ENCODE results near the gene TRIM66.

Gene TRIM66

DNA sequence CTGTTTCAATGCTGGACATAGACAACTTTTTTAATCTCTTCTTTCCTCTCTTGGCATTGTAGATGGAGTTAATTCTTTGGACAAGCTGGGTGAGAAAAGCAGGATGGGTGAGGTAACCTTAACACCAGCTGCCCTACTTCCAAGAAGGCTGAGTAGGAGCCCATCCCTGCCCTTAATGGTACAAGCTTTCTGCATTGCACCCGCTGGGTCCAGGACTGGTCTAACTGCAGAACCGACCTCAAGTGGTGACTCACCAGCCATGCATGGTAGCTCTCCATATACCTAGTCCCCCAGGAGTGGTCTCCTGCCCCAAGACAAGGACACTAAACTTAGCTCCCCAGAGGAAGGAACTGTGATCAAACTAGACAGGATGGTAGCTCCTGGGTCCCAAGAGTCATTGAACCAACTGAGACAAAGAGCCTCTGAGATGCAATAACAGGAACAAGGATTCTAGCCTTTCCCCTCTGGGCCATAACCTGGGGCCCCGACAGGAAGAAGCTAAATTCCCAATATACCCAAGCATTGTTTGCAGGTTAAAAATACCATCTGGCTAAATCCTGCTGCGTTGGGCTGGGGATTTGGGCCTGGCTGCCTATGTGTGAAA is 32.3 kb upstream of the TRIM66 start:
- no peak for DNase-seq (ENCODE audit: low read depth)

DNA sequence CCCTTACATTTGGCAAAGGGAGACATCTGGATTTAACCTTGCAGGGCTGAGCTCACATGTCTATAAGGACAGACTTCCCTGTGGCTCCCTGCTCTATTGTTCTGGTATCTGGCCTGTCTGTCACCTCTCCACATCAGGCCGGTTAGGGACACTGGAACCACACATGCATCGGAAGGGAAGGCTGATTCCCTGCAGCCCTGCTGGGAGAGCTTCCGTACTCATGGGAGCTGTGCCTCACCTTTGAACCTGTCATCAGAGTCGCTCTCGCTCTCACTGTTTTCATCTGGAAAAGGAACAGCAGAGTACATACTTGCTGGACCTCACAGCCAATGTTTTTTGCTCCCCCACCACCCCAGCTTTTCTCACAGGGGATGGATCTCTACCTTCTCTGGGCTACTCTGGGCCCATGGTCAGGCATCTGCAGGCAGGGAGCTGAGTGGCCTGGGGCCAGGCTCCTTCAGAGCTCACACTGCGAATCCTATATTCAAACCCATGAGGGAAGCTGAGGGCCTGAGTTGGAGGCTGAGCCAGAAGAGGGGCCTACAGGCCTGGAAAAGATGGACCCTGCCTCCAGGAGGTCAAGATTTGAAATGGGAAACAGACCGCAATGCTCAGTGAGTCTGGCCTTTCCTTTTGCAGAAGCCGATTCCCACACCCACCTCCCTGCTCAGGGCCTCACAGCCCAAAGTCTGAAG is 31.4 kb upstream of the TRIM66 start:
- no peak for DNase-seq (ENCODE audit: low read depth)

DNA sequence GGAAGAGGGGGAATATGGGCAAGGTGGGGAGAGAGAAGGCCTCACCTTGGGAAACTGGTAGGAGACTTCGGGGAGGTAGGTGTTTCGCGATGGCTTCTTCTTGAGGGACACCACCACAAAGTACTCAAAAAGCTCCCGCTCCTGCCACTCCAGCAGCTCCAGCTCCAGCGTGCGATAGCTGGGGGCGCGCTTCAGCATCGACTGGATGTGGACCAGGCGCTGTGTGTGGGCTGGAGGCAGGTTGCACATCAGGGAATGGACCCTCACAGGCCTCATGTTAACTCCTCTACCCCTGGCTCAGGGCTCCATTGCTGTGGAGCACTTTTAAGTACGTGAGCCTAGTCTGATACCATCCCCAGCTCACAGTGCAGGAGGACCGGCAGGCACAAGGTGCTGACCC is 30.0 kb upstream of the TRIM66 start:
- DNase-seq (ENCODE audit: low read depth), result no peak

DNA sequence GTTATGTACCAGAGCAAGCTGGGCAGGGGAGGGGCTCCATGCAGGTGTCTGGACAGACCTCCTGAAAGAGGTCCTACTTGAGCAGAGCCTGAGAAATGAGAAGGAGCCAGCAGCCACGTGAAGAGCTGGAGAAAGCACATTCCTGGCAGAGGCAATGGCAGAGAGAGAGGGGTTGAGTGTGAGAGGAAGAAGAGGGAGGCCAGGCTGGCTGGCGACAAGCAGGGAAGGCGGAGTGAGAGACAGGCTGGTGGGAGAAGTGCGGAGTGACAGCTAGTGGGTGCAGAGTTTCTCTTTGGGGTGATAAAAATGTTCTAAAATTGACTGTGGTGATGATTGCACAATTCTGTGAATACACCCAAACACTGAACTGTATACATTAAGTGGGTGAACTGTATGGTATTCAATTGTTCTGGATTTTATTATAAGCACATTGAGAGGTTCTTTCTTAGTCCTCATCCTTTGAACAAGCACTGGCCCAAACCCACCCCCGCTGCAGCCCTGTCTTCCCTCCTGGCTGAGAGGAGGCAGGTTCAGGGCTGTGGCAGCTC is 29.5 kb upstream of the TRIM66 start:
- DNase-seq (ENCODE audit: low read depth), result no peak

DNA sequence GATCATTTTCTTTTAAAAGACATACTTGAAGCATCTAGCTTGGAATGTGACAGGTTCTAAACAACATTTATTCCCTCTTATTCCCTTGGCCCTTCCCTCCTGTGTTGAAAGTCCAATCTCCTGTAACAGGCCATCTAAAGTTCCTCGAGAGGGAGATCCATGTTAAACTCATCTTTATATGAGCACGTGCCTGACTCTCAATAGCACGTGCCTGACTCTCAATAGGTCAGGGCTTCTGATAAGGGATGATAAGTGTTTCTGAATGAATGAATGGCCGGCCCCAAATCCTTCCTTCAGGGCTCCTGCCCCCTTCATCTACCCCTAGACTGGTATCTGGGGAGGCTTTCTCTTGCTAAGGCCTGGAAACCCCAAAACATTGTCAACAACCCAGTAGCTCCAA is 27.3 kb upstream of the TRIM66 start:
- DNase-seq (ENCODE audit: low read depth), result no peak

DNA sequence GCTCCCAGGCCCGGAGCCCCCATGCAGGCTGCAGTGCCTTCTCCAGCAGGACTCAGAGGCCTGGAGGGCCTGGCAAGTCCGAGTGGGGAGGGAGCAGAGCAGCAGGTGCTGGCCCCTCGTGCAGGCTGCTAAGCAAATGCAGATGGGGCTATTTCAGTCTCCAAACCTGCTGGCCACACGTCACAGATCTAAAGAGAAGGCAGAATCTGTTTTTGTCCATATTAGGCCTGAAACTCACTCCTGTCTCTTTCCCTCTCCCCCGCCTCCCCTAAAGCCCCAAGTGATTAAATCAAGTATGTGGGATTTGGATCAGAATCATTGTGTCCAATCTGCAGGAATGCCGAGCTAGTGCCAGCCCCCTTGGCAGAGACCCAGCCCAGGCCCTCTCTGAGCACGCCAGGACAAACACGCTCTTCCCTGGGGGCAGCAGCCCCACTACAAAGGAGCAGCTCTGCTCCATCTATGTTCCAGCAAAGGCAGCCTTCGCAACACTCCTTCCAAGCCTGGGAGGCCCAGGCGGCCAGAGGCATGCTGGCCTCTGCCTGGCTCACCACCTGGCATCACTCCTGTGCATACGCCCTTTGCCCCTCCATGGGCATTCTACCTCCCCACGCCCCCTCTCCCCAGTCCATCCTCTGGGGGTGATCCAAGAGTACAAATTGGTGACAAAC is 26.7 kb upstream of the TRIM66 start:
- DNase-seq (ENCODE audit: low read depth), result no peak

DNA sequence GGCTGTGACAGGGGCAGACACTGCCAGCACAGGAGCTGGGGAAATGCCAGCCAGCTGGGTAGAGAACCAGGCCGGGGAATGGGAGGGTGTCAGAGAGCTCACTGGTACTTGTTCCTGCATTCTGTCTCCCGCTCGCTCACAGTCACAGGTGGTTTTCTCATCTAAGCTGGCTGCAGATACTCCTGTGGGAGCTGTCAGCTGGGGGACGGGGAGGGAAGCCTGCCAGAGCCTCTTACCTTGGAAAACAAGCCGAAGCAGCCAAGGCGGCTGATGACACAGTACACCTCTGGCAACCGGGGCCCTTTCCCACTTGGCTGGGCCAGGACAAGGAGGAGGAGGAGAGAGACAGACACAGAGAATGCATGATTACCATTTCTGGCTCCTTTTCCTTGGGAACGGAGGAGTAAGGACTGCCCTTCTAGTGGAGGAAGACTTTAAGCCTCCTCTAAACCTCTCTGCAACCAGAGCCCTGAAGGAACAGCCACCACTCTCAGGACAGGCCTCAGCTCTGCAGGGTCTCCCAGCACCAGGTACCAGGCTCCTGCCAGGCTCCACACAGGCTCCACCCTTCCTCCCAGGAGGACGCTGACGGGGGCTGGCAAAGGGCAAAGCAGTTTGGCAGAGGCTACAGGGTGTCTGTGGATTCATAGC is 25.2 kb upstream of the TRIM66 start:
- no peak for DNase-seq (ENCODE audit: low read depth)

DNA sequence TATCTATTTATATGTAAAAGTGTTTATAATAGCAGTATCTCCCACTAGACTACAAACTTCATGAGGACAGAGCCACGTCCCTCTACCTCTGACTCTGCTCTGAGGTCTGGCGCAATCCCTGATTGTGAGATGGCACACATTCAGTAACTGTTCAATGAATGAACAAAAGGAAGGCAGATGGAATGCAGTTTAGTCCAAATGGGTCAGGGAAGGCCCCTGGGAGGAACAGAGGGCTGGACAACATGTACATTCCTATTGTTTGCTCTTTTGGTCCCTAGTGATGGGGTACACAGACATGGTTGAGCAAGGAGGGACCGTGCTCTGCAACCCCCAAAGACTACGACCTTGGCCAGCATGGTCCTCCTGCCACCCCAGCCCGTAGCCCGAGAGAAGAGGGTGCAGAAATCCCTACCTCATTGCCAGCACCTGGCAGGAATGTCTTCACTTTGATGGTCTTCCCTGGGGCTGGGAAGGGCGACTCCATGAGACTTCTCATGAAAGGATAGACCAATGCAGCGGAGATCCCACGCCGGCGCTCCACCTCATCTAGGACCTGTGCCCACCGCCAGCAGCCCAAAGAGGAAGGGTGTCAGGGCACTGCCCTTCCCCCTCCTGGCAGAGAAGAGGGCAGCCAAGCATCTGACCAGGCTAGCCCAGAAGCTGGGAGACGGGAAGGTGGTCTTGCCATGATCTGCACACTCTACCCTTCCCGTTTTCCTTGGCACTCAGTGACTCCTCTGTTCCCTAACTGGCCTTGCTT is 24.4 kb upstream of the TRIM66 start:
- no peak for DNase-seq (ENCODE audit: low read depth)

DNA sequence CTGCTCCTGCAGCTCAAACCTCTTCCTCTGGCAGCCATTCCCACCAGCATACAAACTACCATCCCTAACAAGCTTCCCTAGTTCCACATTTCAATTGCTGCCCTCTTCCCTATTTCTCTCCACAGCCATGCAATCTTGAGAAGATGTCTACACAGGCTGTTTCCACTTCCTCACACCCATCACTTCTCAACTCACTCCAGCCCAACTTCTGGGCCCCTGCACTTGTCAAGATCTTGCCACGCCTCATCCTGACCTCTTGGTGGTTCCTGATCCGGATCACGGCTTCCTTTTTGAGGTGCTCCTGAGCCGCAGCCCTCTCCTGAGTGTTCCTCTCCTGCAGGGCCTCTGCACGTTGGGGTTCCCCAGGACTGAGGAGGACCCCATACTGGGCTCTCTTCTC is 22.7 kb upstream of the TRIM66 start:
- DNase-seq (ENCODE audit: low read depth), result no peak

DNA sequence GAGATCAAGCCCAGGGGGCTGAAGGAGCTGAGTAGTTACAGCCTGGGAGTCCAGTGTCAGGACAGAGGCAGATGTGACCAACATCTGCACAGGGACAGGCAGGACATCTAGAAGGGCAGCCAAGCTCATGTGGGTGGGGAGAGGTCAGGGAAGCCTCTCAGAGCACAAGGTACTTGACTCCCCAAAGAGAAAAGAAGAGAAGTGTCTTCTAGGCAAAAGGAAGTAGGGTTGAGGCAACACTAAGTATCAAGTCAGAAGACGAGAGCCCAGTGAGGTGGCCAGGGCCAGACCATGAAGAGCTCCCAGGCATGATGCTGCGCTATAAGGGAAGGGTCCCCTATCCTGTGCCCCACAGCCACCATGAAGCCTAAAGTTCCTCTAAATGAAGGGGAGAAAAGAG is 21.7 kb upstream of the TRIM66 start:
- DNase-seq (ENCODE audit: low read depth), result no peak

DNA sequence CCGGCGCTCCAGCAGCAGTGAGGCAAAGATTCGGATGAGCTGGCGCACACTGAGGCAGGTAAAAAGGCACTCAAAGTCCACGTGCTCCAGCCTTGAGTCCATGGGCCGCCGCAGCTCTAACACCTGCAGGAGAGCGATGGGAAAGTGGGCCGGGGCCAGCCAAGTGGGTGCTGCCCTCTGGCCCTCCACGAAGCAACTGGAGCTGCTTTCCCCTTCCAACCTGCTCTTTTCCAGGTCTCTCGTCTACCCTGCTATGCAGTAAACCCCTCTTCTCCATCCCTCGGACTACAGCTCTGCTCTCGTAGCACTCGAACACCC is 20.1 kb upstream of the TRIM66 start:
- no peak for DNase-seq (ENCODE audit: low read depth)

DNA sequence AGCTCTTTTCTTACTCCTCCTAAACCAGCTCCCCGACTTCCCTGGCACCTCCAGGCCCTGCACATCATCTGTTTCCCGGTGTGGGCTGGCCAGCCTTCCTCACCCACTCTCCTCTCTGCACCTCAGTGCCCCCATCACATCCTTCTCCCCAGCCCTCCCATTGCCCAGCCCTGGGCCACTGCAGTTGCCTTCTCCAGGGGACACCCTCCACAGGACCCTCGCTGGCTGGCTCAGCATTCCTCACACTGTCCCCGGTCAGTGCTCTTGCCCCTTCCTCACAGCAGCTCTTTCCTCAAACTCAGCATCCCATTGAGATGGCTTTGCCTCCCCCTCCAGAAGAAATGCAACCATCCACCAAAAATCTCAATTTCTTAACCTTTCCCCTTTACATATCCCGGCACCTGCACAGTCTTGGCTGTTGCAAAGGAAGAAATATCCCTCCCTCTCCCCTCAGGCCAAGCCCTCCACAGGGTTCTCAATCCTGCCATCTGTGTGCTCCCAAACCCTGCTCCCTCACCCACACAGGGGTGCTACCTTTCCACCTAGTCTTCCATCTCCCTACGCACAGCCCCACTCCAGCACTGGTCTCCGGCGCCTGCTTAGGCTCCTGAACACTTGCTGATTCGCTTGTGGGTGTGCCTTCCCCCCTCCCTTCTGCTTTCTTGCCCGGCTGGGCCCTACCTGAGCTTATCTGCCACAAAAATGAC is 19.6 kb upstream of the TRIM66 start:
- DNase-seq (ENCODE audit: low read depth), result no peak

DNA sequence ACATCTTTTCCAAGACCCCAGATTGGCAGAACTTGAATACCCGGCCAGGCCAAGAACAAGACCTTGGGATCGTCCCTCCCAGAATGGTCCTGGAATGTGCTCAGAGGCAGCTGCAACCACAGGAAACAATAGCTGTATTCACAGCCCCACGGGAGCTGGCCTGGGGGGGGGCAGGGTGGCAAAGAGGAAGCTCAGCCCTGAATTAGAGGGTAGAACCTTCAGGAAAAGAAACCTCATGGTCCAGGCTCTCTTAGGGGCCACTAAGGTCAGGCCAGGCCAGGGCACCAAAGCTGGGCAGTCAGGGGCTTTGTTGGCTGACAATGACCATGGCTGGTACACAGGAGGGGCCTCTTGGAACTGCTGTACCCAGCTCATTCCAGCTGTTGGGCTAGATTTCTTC is 17.4 kb upstream of the TRIM66 start:
- DNase-seq (ENCODE audit: low read depth), result peak; percentile 77

DNA sequence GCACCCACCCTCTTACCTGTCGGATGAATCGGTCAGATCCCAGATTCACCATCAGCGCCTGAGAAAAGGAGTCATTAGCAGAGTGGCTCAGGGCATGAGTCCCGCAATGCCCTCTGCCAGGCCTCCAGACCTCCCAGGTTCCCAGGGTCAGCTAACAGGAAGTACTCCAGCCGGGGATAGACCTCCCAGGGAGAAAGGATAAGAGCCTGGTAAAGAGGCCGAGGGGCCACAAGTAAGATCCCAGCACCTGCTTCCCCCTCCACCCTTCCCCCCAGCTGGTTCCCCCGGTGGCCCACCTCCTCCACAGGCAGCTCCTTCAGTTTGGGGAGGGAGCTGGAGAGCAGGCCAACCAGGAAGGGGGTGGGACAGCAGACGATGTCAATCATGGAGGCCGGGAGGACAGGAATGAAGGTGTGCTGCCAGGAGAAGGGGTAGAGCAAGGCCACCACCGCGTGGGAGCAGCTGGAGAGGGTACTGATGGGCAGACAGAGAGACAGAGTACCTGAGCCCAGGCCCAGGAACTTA is 16.5 kb upstream of the TRIM66 start:
- no peak for DNase-seq (ENCODE audit: low read depth)

DNA sequence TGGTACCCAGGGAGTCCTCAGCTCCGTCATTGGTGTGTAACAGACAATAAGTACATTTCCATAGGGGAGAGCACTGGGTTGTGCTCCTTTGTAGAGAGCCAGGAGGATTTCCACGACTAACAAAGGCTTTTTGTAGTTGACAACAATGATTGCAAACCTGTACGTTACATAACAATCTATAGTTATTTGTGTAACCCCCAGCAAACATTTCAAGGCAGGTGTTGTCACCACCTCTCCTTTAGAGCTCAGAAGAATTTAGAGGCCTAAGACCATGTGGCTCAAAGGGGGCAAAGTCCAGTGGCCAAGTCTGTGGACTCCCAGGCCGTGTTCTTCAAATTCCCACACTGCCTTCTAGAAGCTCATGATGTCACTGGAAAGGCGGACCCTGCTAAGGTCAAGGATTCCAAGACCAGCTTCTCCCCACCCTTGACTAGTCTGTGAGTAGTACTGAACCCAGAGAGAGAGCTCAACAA is 15.9 kb upstream of the TRIM66 start:
- DNase-seq (ENCODE audit: low read depth), result no peak

DNA sequence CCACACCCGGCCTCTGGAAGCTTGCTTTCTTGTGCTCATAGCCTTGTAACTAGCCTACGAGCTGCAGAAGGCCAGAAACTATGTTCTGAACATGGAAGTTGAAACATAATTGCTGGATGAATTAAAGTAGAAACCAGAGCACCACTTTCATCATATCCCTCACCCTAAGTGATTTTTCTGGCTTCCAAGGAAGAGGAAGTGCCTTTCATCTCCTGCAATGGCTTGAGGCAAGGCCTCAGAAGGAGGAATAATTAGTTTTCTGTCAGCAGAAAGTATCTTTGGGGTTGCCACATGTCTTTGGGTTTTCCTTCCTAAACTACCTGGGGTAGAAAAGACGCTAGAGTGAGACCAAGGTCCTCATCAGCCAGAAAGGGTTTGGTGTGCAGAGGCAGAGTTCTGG is 14.6 kb upstream of the TRIM66 start:
- no peak for DNase-seq (ENCODE audit: low read depth)

DNA sequence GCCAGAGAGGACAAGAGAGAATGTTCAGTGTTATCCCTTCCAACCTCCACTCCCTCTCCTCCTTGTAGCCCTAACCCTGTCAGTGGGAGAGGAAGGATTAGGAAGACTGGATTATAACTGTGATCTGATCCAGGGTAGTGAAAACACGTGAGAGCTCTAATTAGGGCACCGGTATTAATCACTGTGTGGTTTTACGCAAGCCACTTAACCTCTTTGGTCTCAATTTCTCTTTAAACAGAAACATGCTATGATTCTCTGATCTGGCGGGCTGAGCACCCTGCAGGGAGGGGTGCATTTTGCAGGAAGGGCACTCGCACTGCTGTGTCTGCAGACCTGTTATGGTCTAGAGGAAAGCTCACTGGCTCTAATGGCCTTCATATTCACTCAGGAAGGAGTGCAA is 11.7 kb upstream of the TRIM66 start:
- no peak for DNase-seq (ENCODE audit: low read depth)

DNA sequence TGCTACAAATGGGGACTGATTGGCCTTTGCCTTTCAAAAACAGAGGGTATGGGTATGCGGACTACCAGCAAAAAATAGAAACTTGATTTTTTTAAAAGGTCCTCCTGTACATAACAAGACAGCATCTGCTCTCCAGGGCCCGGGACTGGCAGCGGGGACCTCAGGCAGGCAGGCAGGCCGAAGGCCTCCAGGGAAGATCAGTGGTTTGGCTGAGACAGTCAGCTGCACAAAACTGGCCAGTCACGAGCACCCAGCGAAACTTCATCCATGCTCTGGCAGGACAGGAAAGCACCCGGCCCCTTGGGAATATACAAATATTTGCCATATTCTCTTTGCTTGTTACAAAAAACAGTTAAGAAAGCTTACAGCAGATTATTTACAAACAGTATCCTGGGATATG is 11.1 kb upstream of the TRIM66 start:
- no peak for DNase-seq (ENCODE audit: low read depth)

DNA sequence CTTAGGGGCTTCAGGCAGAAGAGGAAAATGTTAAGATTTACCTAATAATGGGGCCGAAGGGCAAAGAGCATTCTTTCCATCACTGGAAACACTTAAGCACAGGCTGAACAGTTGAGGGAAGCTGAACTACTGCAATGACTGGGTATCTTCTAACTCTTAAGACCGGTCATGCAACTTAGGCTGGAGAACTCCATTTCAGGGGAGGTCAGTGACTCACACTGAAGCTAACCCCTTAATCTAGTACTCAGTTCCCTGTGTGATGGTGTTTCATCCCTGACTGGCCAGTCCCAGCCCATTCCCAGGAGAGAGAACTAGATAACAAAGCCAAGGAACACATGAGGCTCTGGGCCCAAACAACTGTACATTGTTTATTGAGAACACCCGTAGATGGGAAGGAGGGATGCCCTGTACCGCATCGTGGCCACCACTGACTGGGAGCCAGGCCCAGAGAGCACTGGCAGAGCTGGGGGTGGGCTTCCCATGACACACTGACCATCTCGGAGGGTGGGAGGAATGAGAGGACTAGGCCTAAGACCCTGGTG is 10.6 kb upstream of the TRIM66 start:
- DNase-seq (ENCODE audit: low read depth), result peak; percentile 56

DNA sequence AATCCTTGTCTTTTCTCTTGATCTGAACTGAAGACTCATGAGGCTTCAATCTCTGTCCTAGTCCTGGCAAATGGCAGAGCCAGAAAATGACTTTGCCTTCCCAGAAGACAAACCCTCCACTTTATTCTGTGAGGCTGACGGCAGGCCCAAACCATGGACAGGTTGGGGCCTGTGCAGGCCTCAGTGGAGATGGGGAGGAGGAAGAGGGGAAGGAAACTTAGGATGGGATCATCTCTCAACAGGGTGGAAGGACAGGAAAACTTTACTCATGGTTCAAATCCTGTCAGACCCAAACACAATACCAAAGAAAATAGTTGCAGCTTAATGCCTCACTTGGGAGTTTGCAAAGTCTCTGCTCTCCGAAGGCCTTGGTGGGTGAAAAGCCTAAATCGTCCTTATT is 10.0 kb upstream of the TRIM66 start:
- DNase-seq (ENCODE audit: low read depth), result no peak

DNA sequence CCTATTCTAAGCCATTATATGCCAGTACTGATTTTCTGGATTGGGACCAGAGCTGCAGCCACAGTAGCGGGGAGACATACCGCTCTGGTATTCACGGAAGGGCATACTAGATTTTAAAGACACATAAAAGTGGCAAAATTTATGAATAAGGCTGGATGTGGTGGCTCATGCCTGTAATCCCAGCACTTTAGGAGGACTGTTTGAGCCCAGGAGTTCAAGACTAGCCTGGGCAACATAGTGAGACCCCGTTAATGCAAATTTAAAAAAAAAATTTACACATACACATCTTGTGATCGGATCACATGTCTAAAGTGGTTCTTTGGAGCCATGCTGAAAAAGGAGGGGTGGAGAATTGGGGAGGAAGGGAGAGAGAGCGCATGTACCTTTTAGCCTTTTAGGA is 9.1 kb upstream of the TRIM66 start:
- no peak for DNase-seq (ENCODE audit: low read depth)

All from ELR (cell line).